B cell (primary cell): Measurements from ENCODE around the gene GSG1L. TPM values are rescaled to one million over a fixed set of nuclear protein-coding genes. Genes with fewer than 3 reads are reported as not detected.

Experiments used
- ATAC-seq: fragments of 200-7000 bp; cut with Tn5 transposase; one replicate; pipeline ENCODE4 v1.10.0; 2021; ENCODE audit warnings: low read depth, mild to moderate bottlenecking, moderate number of reproducible peaks, moderate library complexity
- CTCF ChIA-PET: fragments of 350-600 bp; sonication (Branson Sonifier 250); formaldehyde crosslinking; loops from one replicate; lab custom pipeline; 2021; ENCODE audit warnings: antibody characterized with exemption, inconsistent platforms; lab: Charles Lee
- POLR2A ChIA-PET: fragments of 350-600 bp; sonication (Branson Sonifier 250); formaldehyde crosslinking; loops from one replicate; lab custom pipeline; 2021; ENCODE audit warnings: antibody characterized with exemption; lab: Charles Lee
- DNase-seq: peaks from one replicate; pipeline ENCODE4 v3.0.0; 2013
- H2AFZ ChIP-seq: 2 replicates; pipeline ENCODE4 v1.6.1; 2012; ENCODE audit warnings: mild to moderate bottlenecking, low read depth, low read length; ENCODE audit not compliant: insufficient read depth, poor library complexity, severe bottlenecking
- H3K27ac ChIP-seq, 2 donors: 1 replicate in 1 of 2; 2 replicates in 1 of 2; pipeline ENCODE4 v1.5.1; 2012 to 2013; ENCODE audit warnings: low read length in 2 of 2, mild to moderate bottlenecking in 2 of 2, moderate library complexity in 1 of 2
- H3K27me3 ChIP-seq, 4 experiments: fragments of 200-600 bp in 1 of 4; sonication (generic) in 1 of 4; replicated peaks in 1 of 4; 1 replicate in 2 of 4; 2 replicates in 2 of 4; pipeline versions ENCODE4 v1.6.1 to v1.7.0; 2013 to 2016; ENCODE audit warnings: low read length in 3 of 4, mild to moderate bottlenecking in 2 of 4, mixed read lengths in 1 of 4, moderate library complexity in 1 of 4; ENCODE audit not compliant: insufficient read depth in 4 of 4, control insufficient read depth in 3 of 4; ENCODE audit errors: control extremely low read depth in 1 of 4
- H3K36me3 ChIP-seq, 2 experiments: replicated peaks in 1 of 2; 1 replicate in 1 of 2; 2 replicates in 1 of 2; pipeline versions ENCODE4 v1.6.1 to v1.7.1; 2013; ENCODE audit warnings: low read length in 1 of 2; ENCODE audit not compliant: insufficient read depth in 2 of 2, control insufficient read depth in 1 of 2; ENCODE audit errors: control extremely low read depth in 1 of 2, extremely low read depth in 1 of 2
- H3K4me1 ChIP-seq, 2 donors: fragments of 200-600 bp in 1 of 2; sonication (generic) in 1 of 2; 1 replicate in 1 of 2; 2 replicates in 1 of 2; pipeline versions ENCODE4 v1.5.1 to v1.6.1; 2013 to 2017; ENCODE audit warnings: low read length in 2 of 2; ENCODE audit not compliant: control insufficient read depth in 2 of 2, insufficient read depth in 2 of 2
- H3K4me2 ChIP-seq: replicated peaks from 2 replicates; pipeline ENCODE3; 2012; ENCODE audit warnings: mild to moderate bottlenecking, low read depth, low read length; ENCODE audit not compliant: poor library complexity, severe bottlenecking
- H3K4me3 ChIP-seq, 5 experiments: fragments of 200-600 bp in 1 of 5; sonication (generic) in 1 of 5; 1 replicate in 3 of 5; 2 replicates in 2 of 5; pipeline versions ENCODE4 v1.5.1 to v1.7.0; 2011 to 2016; ENCODE audit warnings: low read length in 4 of 5, mild to moderate bottlenecking in 4 of 5, low read depth in 2 of 5, control low read depth in 1 of 5, moderate library complexity in 1 of 5; ENCODE audit not compliant: insufficient read depth in 1 of 5; ENCODE audit errors: control extremely low read depth in 1 of 5, extremely low read depth in 1 of 5
- H3K79me2 ChIP-seq: fragments of 200-600 bp; sonication (generic); one replicate; pipeline ENCODE4 v1.6.0; 2016; ENCODE audit warnings: low read length; ENCODE audit not compliant: control insufficient read depth, insufficient read depth
- H3K9ac ChIP-seq: fragments of 200-600 bp; sonication (generic); 2 replicates; pipeline ENCODE4 v1.6.1; 2017; ENCODE audit warnings: mild to moderate bottlenecking, low read length, moderate library complexity
- H3K9me3 ChIP-seq, 3 donors: one replicate each; pipeline versions ENCODE4 v1.6.1 to v1.7.1; 2013; ENCODE audit warnings: low read length in 2 of 3; ENCODE audit not compliant: control insufficient read depth in 2 of 3, insufficient read depth in 1 of 3; ENCODE audit errors: control extremely low read depth in 1 of 3
- H4K20me1 ChIP-seq: 2 replicates; pipeline ENCODE4 v1.6.0; 2012; ENCODE audit warnings: mild to moderate bottlenecking, low read length; ENCODE audit not compliant: insufficient read depth, control insufficient read depth, poor library complexity, severe bottlenecking
- H3K27ac Mint-ChIP-seq: one replicate; pipeline ENCODE4 v1.8.0; 2021; ENCODE audit warnings: mixed read lengths
- H3K27me3 Mint-ChIP-seq: one replicate; pipeline ENCODE4 v1.8.0; 2021; ENCODE audit warnings: mixed read lengths
- H3K4me1 Mint-ChIP-seq: one replicate; pipeline ENCODE4 v1.8.0; 2021; ENCODE audit warnings: mixed read lengths
- H3K4me3 Mint-ChIP-seq: one replicate; pipeline ENCODE4 v1.8.0; 2021; ENCODE audit warnings: mixed read lengths
- H3K9me3 Mint-ChIP-seq: one replicate; pipeline ENCODE4 v1.8.0; 2022; ENCODE audit warnings: mixed read lengths; ENCODE audit not compliant: insufficient read depth
- EZH2 ChIP-seq: IDR thresholded peaks from 2 replicates; pipeline ENCODE4 v1.6.1; 2012; ENCODE audit warnings: borderline replicate concordance, low read depth, mild to moderate bottlenecking, moderate library complexity, low read length; ENCODE audit not compliant: insufficient read depth, poor library complexity, severe bottlenecking
- WGBS: methylation state at CpG from one replicate; pipeline ENCODE4 v1.1.5; 2013; ENCODE audit warnings: missing lambda C conversion rate; ENCODE audit not compliant: insufficient coverage; 5-methylcytosine and 5-hydroxymethylcytosine counted together
- intact Hi-C: fragments of 100-400 bp; cut with micrococcal nuclease; formaldehyde crosslinking; loops from one replicate; pipeline ENCODE4 v1.10.0; 2022
- polyA plus RNA-seq: library from polyadenylated mRNA; depleted of rRNA; stranded (reverse); fragments of >200 nt; gene quantifications from 2 replicates; pipeline ENCODE4 v1.2.3, GENCODE V29; 2012
- total RNA-seq, 2 donors: library from RNA; stranded (reverse); fragments of 120-200 nt in 1 of 2; gene quantifications; 1 replicate in 1 of 2; 2 replicates in 1 of 2; pipeline versions ENCODE4 v1.2.3 to v1.2.4, GENCODE V29; 2013 to 2022
- TF ChIP-seq, protein P1 (sequence below): fragments of 200-600 bp; IDR thresholded peaks from one replicate; pipeline ENCODE4 v1.8.0; 2022; ENCODE audit warnings: antibody characterized with exemption, mild to moderate bottlenecking

Gene GSG1L
- total and polyA plus RNA-seq, 2 donors (not counting 1 experiment from before 2014, with no cell fraction given) = 0.01 TPM; not detected in 1

DNA sequence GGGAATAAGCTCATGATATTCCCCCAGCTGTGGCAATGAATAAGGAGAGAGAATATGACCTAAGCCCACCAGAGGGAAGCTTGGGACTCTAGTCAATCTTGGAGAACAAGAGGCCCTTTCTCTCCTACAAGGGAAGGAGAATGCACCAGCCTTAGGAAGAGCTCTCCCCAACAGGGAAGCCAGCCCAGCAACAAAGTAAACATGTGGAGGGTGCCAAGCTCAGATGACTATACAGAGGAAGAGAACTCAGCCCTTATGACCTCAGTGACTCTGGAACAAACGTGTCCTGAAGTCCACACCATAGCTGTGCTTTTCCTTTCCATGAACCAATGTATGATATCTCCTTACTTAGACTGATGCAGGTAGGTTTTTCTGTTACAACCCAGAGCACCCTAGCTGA lies 219.7 kb downstream of the GSG1L start:
- Histone ChIP-seq H3K79me2 (no peaks in the 10 kb centered on the region), H3K4me1 (no peaks in the 10 kb centered on the region), H2AFZ (no peak overlapping the region), H3K9ac (no peak overlapping the region), H3K36me3 (no peaks in the 10 kb centered on the region), H3K4me2 (no peak overlapping the region), H3K27me3 (peaks cover 0 to 10% (median 0%) of the 10 kb centered on the region in 4 experiments), H3K27ac (no peak overlapping the region), H4K20me1 (no peaks in the 10 kb centered on the region), H3K4me3 (no peak overlapping the region), H3K9me3 (peaks cover 0 to 5% (median 1%) of the 10 kb centered on the region in 3 donors)
- H3K4me1 Mint-ChIP-seq = no peaks in the 10 kb centered on the region
- peaks cover 3% of the 10 kb centered on the region for H3K9me3 Mint-ChIP-seq
- WGBS = 40% methylated on average over 1 of the region's 1 CpG
- DNase-seq (no peak), ATAC-seq (no peak)
- ChIA-PET POLR2A (no interaction called here), CTCF (interaction anchor here (0.7 to 1.4 kb wide), 2 partner anchors 11 to 733 kb away, joined by 3 to 4 read pairs; no protein-coding TSS in a partner anchor)
- H3K27me3 Mint-ChIP-seq = peaks cover 28% of the 10 kb centered on the region
- intact Hi-C loops = no loop called here
- no peak overlapping the region for H3K27ac Mint-ChIP-seq
- no peak overlapping the region for H3K4me3 Mint-ChIP-seq
- no peak for TF ChIP-seq EZH2
- TF ChIP-seq, protein P1, sequence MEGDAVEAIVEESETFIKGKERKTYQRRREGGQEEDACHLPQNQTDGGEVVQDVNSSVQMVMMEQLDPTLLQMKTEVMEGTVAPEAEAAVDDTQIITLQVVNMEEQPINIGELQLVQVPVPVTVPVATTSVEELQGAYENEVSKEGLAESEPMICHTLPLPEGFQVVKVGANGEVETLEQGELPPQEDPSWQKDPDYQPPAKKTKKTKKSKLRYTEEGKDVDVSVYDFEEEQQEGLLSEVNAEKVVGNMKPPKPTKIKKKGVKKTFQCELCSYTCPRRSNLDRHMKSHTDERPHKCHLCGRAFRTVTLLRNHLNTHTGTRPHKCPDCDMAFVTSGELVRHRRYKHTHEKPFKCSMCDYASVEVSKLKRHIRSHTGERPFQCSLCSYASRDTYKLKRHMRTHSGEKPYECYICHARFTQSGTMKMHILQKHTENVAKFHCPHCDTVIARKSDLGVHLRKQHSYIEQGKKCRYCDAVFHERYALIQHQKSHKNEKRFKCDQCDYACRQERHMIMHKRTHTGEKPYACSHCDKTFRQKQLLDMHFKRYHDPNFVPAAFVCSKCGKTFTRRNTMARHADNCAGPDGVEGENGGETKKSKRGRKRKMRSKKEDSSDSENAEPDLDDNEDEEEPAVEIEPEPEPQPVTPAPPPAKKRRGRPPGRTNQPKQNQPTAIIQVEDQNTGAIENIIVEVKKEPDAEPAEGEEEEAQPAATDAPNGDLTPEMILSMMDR = no peak

- Histone ChIP-seq H3K9me3 (peaks cover 0 to 8% (median 1%) of the 10 kb centered on the region in 3 donors), H3K4me3 (no peak overlapping the region), H3K27me3 (peaks cover 0 to 17% (median 2%) of the 10 kb centered on the region in 4 experiments), H3K79me2 (no peaks in the 10 kb centered on the region), H2AFZ (no peak overlapping the region), H3K9ac (no peak overlapping the region), H3K36me3 (no peaks in the 10 kb centered on the region), H3K4me1 (no peaks in the 10 kb centered on the region), H4K20me1 (no peaks in the 10 kb centered on the region), H3K4me2 (no peak overlapping the region), H3K27ac (no peak overlapping the region)
- peaks cover 4% of the 10 kb centered on the region for H3K9me3 Mint-ChIP-seq
- 74% methylated on average over 23 of the region's 24 CpGs for WGBS
- POLR2A ChIA-PET = no interaction called here
- no peaks in the 10 kb centered on the region for H3K4me1 Mint-ChIP-seq
- no peak overlapping the region for H3K27ac Mint-ChIP-seq
- H3K27me3 Mint-ChIP-seq = peaks cover 31% of the 10 kb centered on the region
- ATAC-seq = no peak
- CTCF ChIA-PET = no interaction called here
- intact Hi-C loops = no loop called here
- no peak overlapping the region for H3K4me3 Mint-ChIP-seq
- TF ChIP-seq EZH2 = no peak
- TF ChIP-seq, protein P1 = no peak
- DNase-seq = no peak
Measured at GRCh38 chr16:27841911-27842310, 221.6 kb downstream of the GSG1L start.
